A549 (cell line): ENCODE measurements around the gene SMPDL3B. TPM values are rescaled to one million over a fixed set of nuclear protein-coding genes. Genes with fewer than 3 reads are reported as not detected.
A peak's percentile ranks its signal among the peaks of the same experiment; 100 is the strongest.

Experiments
- ATAC-seq, 2 experiments: fragments of 200-7000 bp in 1 of 2; fragments of >200 bp in 1 of 2; cut with Nextera tagmentation in 1 of 2; cut with Tn5 transposase in 1 of 2; 3 replicates each; pipeline versions ENCODE4 v1.8.0 to v1.9.1; 2018 to 2020; ENCODE audit warnings: mild to moderate bottlenecking in 1 of 2, moderate library complexity in 1 of 2
- CTCF ChIA-PET: fragments of 300-600 bp; sonication (Branson Sonifier 250); formaldehyde crosslinking; extraction: SDS; loops from one replicate; lab custom pipeline; 2021; ENCODE audit warnings: antibody characterized with exemption, inconsistent platforms; lab: Yijun Ruan, JAX
- POLR2A ChIA-PET: fragments of 350-600 bp; formaldehyde crosslinking; extraction: SDS; loops from one replicate; lab custom pipeline; 2021; ENCODE audit warnings: antibody characterized with exemption, inconsistent platforms; lab: Yijun Ruan, JAX
- DNase-seq, 2 experiments: peaks; one replicate each; pipeline versions ENCODE4 v3.0.0 to v3.0.0-alpha.2; 2011 to 2016; ENCODE audit warnings: low read depth in 1 of 2, low spot score in 1 of 2
- FAIRE-seq: peaks from 2 replicates; lab custom pipeline; 2011; peaks lifted over from hg19 to GRCh38; lab: Jason Lieb, UNC
- H3K27ac ChIP-seq, 2 experiments: fragments of >200 bp; sonication (Bioruptor Twin); formaldehyde crosslinking; 3 replicates each; pipeline ENCODE4 v1.5.1; 2016 to 2017
- H3K4me1 ChIP-seq: fragments of >200 bp; sonication (Bioruptor Twin); formaldehyde crosslinking; 3 replicates; pipeline ENCODE4 v1.6.1; 2016
- H3K4me2 ChIP-seq: fragments of >200 bp; sonication (Bioruptor Twin); formaldehyde crosslinking; 3 replicates; pipeline ENCODE4 v1.6.1; 2016
- H3K4me3 ChIP-seq: fragments of >200 bp; sonication (Bioruptor Twin); formaldehyde crosslinking; 3 replicates; pipeline ENCODE4 v1.5.1; 2016
- H3K9me3 ChIP-seq: fragments of >200 bp; sonication (Bioruptor Twin); formaldehyde crosslinking; 3 replicates; pipeline ENCODE4 v1.6.1; 2016
- CBX2 ChIP-seq: fragments of 200-600 bp; sonication (generic); IDR thresholded peaks from 2 replicates; pipeline ENCODE4 v1.6.1; 2016; ENCODE audit warnings: low read depth, mild to moderate bottlenecking, borderline replicate concordance
- EHF ChIP-seq: fragments of 250-450 bp; sonication (Bioruptor Pico); IDR thresholded peaks from 2 replicates; pipeline ENCODE4 v1.5.0; 2020; ENCODE audit warnings: mild to moderate bottlenecking
- EP300 ChIP-seq, 2 experiments: fragments of >200 bp; sonication (Bioruptor Twin); formaldehyde crosslinking; IDR thresholded peaks; 2 replicates in 1 of 2; 3 replicates in 1 of 2; pipeline ENCODE4 v1.6.1; 2016 to 2017
- HOXA7 ChIP-seq: fragments of 250-450 bp; sonication (Bioruptor Pico); IDR thresholded peaks from 2 replicates; pipeline ENCODE4 v1.5.0; 2020; ENCODE audit warnings: mild to moderate bottlenecking, moderate library complexity
- JUN ChIP-seq, 2 experiments: fragments of >200 bp; sonication (Bioruptor Twin); formaldehyde crosslinking; IDR thresholded peaks; 2 replicates in 1 of 2; 3 replicates in 1 of 2; pipeline ENCODE4 v1.6.1; 2016 to 2017
- KDM1A ChIP-seq: fragments of 200-600 bp; sonication (generic); IDR thresholded peaks from 2 replicates; pipeline ENCODE4 v1.6.1; 2016; ENCODE audit warnings: low read depth, mild to moderate bottlenecking
- MAFK ChIP-seq: fragments of 450-650 bp; IDR thresholded peaks from 2 replicates; pipeline ENCODE4 v1.6.1; 2014; ENCODE audit not compliant: partially characterized antibody
- MYC ChIP-seq: IDR thresholded peaks from 2 replicates; pipeline ENCODE4 v1.6.1; 2012; ENCODE audit warnings: mild to moderate bottlenecking, inconsistent platforms, low read length, improper control_type of control experiment, borderline replicate concordance
- PHF8 ChIP-seq: fragments of 200-600 bp; sonication (generic); IDR thresholded peaks from 2 replicates; pipeline ENCODE4 v1.6.1; 2016; ENCODE audit warnings: low read depth, mild to moderate bottlenecking, antibody characterized with exemption, moderate library complexity, borderline replicate concordance
- POLR2A ChIP-seq: IDR thresholded peaks from 2 replicates; pipeline ENCODE4 v1.6.1; 2012; ENCODE audit warnings: mild to moderate bottlenecking, low read length
- RAD21 ChIP-seq, 2 experiments: fragments of >200 bp in 1 of 2; sonication (Bioruptor Twin) in 1 of 2; formaldehyde crosslinking in 1 of 2; IDR thresholded peaks in 1 of 2; conservative IDR thresholded peaks in 1 of 2; 2 replicates in 1 of 2; 3 replicates in 1 of 2; pipeline ENCODE4 v1.6.1; 2012 to 2018; ENCODE audit warnings: inconsistent platforms in 1 of 2
- RFX5 ChIP-seq: fragments of 450-650 bp; IDR thresholded peaks from 2 replicates; pipeline ENCODE4 v1.7.1; 2014; ENCODE audit warnings: antibody characterized with exemption, mild to moderate bottlenecking, moderate library complexity
- TP53 ChIP-seq: fragments of 250-450 bp; sonication (Bioruptor Pico); IDR thresholded peaks from 2 replicates; pipeline ENCODE4 v1.5.0; 2021; ENCODE audit warnings: mild to moderate bottlenecking, moderate library complexity
- ZC3H11A ChIP-seq: fragments of 450-650 bp; IDR thresholded peaks from 2 replicates; pipeline ENCODE4 v1.6.1; 2014; ENCODE audit warnings: antibody characterized with exemption, mild to moderate bottlenecking
- ZNF302 ChIP-seq: fragments of 250-450 bp; sonication (Bioruptor Pico); IDR thresholded peaks from 2 replicates; pipeline ENCODE4 v1.9.0; 2021; ENCODE audit warnings: inconsistent platforms, mild to moderate bottlenecking, moderate library complexity
- WGBS: methylation state at CpG from one replicate; pipeline ENCODE4 v1.1.6; 2017; ENCODE audit errors: missing lambda C conversion rate; 5-methylcytosine and 5-hydroxymethylcytosine counted together
- polyA plus RNA-seq, 4 experiments: library from polyadenylated mRNA; depleted of rRNA in 3 of 4; stranded (reverse); fragments of >200 nt; fragmentation: RNase III in 1 of 4; extraction: RNeasy Plus Mini Kit Qiagen cat#74134 plus additional on column Dnase treatment in 1 of 4; gene quantifications; 2 replicates in 3 of 4; 3 replicates in 1 of 4; pipeline ENCODE4 v1.2.3, GENCODE V29; 2011 to 2017
- TF ChIP-seq, protein P1 (sequence below): fragments of >200 bp; sonication (Bioruptor Twin); formaldehyde crosslinking; IDR thresholded peaks from 2 replicates; pipeline ENCODE4 v1.6.1; 2016
- TF ChIP-seq, protein P2 (sequence below): fragments of 250-450 bp; sonication (Bioruptor Pico); IDR thresholded peaks from 2 replicates; pipeline ENCODE4 v1.5.0; 2020; ENCODE audit warnings: low read depth, mild to moderate bottlenecking, moderate library complexity
- TF ChIP-seq, protein P3 (sequence below): fragments of 200-600 bp; sonication (generic); IDR thresholded peaks from 2 replicates; pipeline ENCODE4 v1.6.1; 2016; ENCODE audit warnings: antibody characterized with exemption, mild to moderate bottlenecking, moderate library complexity

SMPDL3B gene
- polyA plus RNA-seq, 2 of the 4 experiments (the other 2 are of a cell fraction): 1.7 to 4.0 TPM

DNA sequence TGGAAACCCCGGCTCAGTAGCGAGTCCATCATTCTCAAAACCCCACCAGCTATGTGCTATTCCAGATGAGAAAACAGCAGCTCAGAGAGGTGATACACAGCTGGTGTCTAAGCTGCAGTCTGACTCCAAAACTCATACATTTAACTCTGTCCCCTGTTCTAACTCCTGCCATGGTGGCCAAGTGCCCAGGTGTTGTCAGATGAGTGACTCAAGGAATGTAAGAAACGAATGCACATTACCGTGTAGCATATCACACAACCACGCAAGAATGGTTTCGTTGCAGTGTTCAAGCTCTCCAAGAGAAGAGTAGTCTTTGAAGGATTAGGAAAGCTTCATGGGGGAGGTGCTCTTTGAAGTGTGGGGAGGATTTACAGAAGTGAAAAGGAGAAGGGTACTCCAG, 20.3 kb downstream of the SMPDL3B start (continued):
- TF ChIP-seq, protein P1, sequence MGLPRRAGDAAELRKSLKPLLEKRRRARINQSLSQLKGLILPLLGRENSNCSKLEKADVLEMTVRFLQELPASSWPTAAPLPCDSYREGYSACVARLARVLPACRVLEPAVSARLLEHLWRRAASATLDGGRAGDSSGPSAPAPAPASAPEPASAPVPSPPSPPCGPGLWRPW: no peak
- TF ChIP-seq ZNF302 (CRISPR knock-in tag) (no peak), RFX5 (no peak)

DNA sequence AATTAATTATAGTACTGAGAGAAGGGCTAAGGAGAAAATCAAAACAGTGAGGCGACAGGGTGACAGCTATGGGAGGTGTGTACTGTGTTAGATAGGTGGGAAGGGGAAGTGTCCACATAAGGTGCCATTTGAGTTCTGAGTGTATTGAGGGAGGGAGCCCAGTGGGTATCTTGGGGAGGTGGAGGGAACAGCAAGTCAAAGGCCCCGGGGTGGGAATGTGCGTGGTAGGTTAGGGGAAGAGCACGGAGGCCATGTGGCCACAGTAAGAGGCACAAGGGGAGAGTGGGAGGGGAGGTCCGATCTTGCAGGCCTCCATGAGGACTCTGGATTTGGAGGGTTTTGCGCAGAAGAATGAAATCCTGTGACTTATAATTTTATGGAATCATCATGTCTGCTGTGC, 22.0 kb downstream of the SMPDL3B start:
- Histone ChIP-seq H3K9me3 (no peaks in the 10 kb centered on the region), H3K27ac (no peak overlapping the region), H3K4me1 (peaks cover 14% of the 10 kb centered on the region), H3K4me2 (no peak overlapping the region), H3K4me3 (no peak overlapping the region)
- TF ChIP-seq PHF8 (no peak), CBX2 (no peak)
- TF ChIP-seq, protein P2, sequence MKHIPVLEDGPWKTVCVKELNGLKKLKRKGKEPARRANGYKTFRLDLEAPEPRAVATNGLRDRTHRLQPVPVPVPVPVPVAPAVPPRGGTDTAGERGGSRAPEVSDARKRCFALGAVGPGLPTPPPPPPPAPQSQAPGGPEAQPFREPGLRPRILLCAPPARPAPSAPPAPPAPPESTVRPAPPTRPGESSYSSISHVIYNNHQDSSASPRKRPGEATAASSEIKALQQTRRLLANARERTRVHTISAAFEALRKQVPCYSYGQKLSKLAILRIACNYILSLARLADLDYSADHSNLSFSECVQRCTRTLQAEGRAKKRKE: no peak
- no peak for ATAC-seq
- CTCF ChIA-PET: interaction anchor here (1.2 to 3.5 kb wide), 3 partner anchors 8 to 22 kb away, joined by 3 to 13 read pairs (median 4); no protein-coding TSS in a partner anchor
- POLR2A ChIA-PET: no interaction called here
- FAIRE-seq: no peak
- no peak for DNase-seq
- 91% methylated on average over 6 of the region's 6 CpGs for WGBS

DNA sequence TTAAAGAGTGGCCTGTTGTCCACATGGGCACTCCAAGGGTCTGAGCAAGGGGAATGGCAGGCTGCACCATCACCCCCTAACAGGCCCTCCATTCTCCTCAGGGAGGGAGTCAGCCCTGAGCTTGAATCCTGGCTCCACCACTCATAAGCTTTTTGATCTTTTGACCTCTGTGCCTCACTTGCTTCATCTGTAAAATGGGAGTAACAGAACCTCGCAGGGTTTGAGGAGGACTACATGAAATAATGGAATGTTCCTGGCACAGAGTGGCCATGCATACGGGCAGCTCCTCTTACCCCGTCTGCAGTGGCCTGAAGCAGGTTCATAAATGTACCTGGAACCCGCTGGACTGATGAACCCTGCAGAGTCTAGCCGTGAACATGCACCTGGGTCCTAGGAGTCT, 22.9 kb downstream of the SMPDL3B start:
- POLR2A ChIA-PET: no interaction called here
- FAIRE-seq: no peak
- no peak for ATAC-seq

DNA sequence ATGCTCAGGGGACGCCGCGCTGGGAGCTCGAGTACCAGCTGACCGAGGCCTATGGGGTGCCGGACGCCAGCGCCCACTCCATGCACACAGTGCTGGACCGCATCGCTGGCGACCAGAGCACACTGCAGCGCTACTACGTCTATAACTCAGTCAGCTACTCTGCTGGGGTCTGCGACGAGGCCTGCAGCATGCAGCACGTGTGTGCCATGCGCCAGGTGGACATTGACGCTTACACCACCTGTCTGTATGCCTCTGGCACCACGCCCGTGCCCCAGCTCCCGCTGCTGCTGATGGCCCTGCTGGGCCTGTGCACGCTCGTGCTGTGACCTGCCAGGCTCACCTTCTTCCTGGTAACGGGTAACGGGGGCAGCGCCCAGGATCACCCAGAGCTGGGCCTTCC, 23.7 kb downstream of the SMPDL3B start:
- Histone ChIP-seq H3K9me3 (no peaks in the 10 kb centered on the region), H3K4me1 (peaks cover 14% of the 10 kb centered on the region), H3K4me3 (peak overlapping the region; percentile 54; the same call in 2 of the 3 replicates), H3K4me2 (peak overlapping the region; percentile 66), H3K27ac (peak overlapping the region; percentile 78 to 92; a peak in 3 of 6 replicates)
- TF ChIP-seq EHF: no peak
- no peak for TF ChIP-seq RAD21 (conservative IDR thresholded peaks at IDR 0.05 in 1 of 2, IDR thresholded peaks at IDR 0.05 in 1 of 2)
- no peak for TF ChIP-seq KDM1A
- TF ChIP-seq TP53 (CRISPR knock-in tag): no peak
- no peak for TF ChIP-seq POLR2A
- POLR2A ChIA-PET: no interaction called here
- WGBS: 88% methylated on average over 15 of the region's 26 CpGs
- FAIRE-seq: no peak
- CTCF ChIA-PET: interaction anchor here (0.7 to 3.5 kb wide), 4 partner anchors 14 to 37 kb away, joined by 3 to 13 read pairs (median 6); no protein-coding TSS in a partner anchor
- no peak for DNase-seq
- no peak for ATAC-seq

More for the DNA sequence above, 22.9 kb downstream of the SMPDL3B start:
- 92% methylated on average over 5 of the region's 5 CpGs for WGBS
- Histone ChIP-seq H3K9me3 (no peaks in the 10 kb centered on the region), H3K4me2 (no peak overlapping the region), H3K4me3 (no peak overlapping the region), H3K4me1 (peaks cover 14% of the 10 kb centered on the region), H3K27ac (no peak overlapping the region)
- no peak for DNase-seq
- CTCF ChIA-PET: interaction anchor here (1.2 to 3.5 kb wide), 2 partner anchors 9 to 22 kb away, joined by 4 to 13 read pairs; no protein-coding TSS in a partner anchor
- TF ChIP-seq, protein P3, sequence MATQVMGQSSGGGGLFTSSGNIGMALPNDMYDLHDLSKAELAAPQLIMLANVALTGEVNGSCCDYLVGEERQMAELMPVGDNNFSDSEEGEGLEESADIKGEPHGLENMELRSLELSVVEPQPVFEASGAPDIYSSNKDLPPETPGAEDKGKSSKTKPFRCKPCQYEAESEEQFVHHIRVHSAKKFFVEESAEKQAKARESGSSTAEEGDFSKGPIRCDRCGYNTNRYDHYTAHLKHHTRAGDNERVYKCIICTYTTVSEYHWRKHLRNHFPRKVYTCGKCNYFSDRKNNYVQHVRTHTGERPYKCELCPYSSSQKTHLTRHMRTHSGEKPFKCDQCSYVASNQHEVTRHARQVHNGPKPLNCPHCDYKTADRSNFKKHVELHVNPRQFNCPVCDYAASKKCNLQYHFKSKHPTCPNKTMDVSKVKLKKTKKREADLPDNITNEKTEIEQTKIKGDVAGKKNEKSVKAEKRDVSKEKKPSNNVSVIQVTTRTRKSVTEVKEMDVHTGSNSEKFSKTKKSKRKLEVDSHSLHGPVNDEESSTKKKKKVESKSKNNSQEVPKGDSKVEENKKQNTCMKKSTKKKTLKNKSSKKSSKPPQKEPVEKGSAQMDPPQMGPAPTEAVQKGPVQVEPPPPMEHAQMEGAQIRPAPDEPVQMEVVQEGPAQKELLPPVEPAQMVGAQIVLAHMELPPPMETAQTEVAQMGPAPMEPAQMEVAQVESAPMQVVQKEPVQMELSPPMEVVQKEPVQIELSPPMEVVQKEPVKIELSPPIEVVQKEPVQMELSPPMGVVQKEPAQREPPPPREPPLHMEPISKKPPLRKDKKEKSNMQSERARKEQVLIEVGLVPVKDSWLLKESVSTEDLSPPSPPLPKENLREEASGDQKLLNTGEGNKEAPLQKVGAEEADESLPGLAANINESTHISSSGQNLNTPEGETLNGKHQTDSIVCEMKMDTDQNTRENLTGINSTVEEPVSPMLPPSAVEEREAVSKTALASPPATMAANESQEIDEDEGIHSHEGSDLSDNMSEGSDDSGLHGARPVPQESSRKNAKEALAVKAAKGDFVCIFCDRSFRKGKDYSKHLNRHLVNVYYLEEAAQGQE: no peak
- TF ChIP-seq MAFK (no peak), MYC (no peak), JUN (IDR thresholded peaks at IDR 0.05) (no peak), EP300 (IDR thresholded peaks at IDR 0.05) (no peak), HOXA7 (CRISPR knock-in tag) (no peak), ZC3H11A (no peak)
